ENCODE results near the gene SYT14. TPM values are rescaled to one million over a fixed set of nuclear protein-coding genes. Genes with fewer than 3 reads are reported as not detected.

The SYT14 gene
- total RNA-seq, 1 donor from 2014 or later, result 16.1 TPM

DNA sequence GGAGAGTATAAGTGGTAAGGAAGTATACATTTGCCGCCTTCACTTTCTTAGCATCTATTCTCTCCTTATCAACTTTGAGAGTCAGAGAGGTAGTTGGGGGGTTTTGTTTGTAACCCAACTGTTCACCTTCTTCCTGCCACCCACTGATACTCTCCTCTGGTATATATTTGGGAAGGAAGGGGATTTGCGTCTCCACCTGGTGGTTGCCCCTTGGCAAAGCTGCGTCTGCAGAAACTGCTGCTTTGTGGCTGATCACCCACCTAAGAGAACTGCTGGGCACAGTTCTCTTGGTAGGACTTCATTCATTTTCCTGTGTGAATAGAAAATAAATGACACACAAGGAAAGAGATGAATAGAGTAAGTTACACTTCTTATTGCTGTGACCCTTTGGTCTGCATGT lies 87.0 kb downstream of the SYT14 start:
- no peaks in the 10 kb centered on the region for H3K9me3 Mint-ChIP-seq
- Histone ChIP-seq H3K36me3 (no peaks in the 10 kb centered on the region), H3K4me3 (no peak overlapping the region), H3K9ac (no peak overlapping the region), H3K27ac (no peak overlapping the region), H3K4me1 (no peaks in the 10 kb centered on the region), H3K79me2 (ENCODE audit: low read depth) (no peaks in the 10 kb centered on the region), H3K27me3 (no peaks in the 10 kb centered on the region), H3K9me3 (ENCODE audit: low read depth) (no peaks in the 10 kb centered on the region), H3K4me2 (no peak overlapping the region), H3F3A (ENCODE audit: low read depth) (no peaks in the 10 kb centered on the region), H4K20me1 (ENCODE audit: low read depth) (no peaks in the 10 kb centered on the region), H2AFZ (replicated peaks) (no peak overlapping the region)
- H3K4me1 Mint-ChIP-seq, result no peaks in the 10 kb centered on the region
- no peak overlapping the region for H3K4me3 Mint-ChIP-seq
- DNase-seq (ENCODE audit: low spot score), result peak; percentile 39
- TF ChIP-seq EZH2phosphoT487 (IDR thresholded peaks at IDR 0.05) (no peak), CTCF (IDR thresholded peaks at IDR 0.05) (peak; percentile 51)
- H3K27me3 Mint-ChIP-seq (ENCODE audit: insufficient read depth, low read depth), result no peaks in the 10 kb centered on the region
- H3K27ac Mint-ChIP-seq, result no peak overlapping the region
- H3K36me3 Mint-ChIP-seq, result no peaks in the 10 kb centered on the region

DNA sequence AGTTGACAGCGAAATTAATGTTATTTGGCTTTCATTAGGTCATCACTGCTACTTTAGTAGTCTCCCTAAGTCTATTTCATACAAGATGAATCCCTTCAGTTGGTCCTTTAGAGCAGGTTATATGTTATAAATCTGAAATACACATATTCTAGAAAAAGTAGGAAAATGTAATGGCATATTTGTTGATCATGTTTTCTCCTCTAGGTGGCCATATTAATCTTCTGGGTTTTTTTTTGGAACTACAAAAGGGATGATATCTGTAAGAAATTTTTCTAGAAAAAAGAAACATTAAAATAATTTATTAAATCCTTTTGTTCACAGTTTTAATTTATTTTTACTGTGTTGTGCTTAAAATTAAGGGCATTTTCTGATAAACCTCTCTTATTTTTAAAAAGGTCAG lies 87.9 kb downstream of the SYT14 start:
- no peak overlapping the region for H3K27ac ChIP-seq
- DNase-seq (ENCODE audit: low spot score), result no peak
- Mint-ChIP-seq H3K4me3 (no peak overlapping the region), H3K27me3 (ENCODE audit: insufficient read depth, low read depth) (no peaks in the 10 kb centered on the region), H3K4me1 (no peaks in the 10 kb centered on the region), H3K27ac (no peak overlapping the region), H3K9me3 (peaks cover 6% of the 10 kb centered on the region), H3K36me3 (peaks cover 3% of the 10 kb centered on the region)
- H3K79me2 ChIP-seq (ENCODE audit: low read depth), result no peaks in the 10 kb centered on the region
- H2AFZ ChIP-seq (replicated peaks), result no peak overlapping the region
- no peak for TF ChIP-seq CTCF (IDR thresholded peaks at IDR 0.05)
- no peak for TF ChIP-seq EZH2phosphoT487 (IDR thresholded peaks at IDR 0.05)
- no peak for TF ChIP-seq EZH2 (IDR thresholded peaks at IDR 0.05)
- no peak overlapping the region for H3K4me3 ChIP-seq
- no peaks in the 10 kb centered on the region for H3K36me3 ChIP-seq
- H4K20me1 ChIP-seq (ENCODE audit: low read depth), result no peaks in the 10 kb centered on the region
- no peak overlapping the region for H3K4me2 ChIP-seq
- H3K4me1 ChIP-seq, result no peaks in the 10 kb centered on the region
- no peak overlapping the region for H3K9ac ChIP-seq
- no peaks in the 10 kb centered on the region for H3F3A ChIP-seq (ENCODE audit: low read depth)
- no peaks in the 10 kb centered on the region for H3K27me3 ChIP-seq
- no peaks in the 10 kb centered on the region for H3K9me3 ChIP-seq (ENCODE audit: low read depth)

DNA sequence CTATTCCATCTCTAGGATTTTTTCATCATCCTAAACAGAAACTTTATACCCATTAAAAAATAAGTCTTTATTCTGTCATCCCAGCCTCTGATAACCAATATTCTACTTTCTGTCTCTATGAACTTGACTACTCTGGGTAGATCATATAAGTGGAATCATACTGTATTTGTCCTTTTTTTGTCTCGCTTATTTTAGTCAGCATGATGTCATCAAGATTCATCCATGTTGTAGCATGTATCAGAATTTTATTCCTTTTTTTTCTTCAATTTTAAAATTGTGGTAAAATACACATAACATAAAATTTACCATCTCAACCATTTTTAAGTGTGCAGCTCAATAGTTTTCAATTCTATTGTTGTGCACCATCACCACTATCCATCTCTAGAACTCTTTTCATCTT lies 90.0 kb downstream of the SYT14 start:
- Histone ChIP-seq H3K27me3 (no peaks in the 10 kb centered on the region), H3K36me3 (no peaks in the 10 kb centered on the region), H3K4me3 (no peak overlapping the region), H3K9me3 (ENCODE audit: low read depth) (no peaks in the 10 kb centered on the region), H3K9ac (no peak overlapping the region), H2AFZ (replicated peaks) (no peak overlapping the region), H3K79me2 (ENCODE audit: low read depth) (no peaks in the 10 kb centered on the region), H3K4me2 (no peak overlapping the region), H3K4me1 (no peaks in the 10 kb centered on the region), H4K20me1 (ENCODE audit: low read depth) (no peaks in the 10 kb centered on the region), H3K27ac (no peak overlapping the region), H3F3A (ENCODE audit: low read depth) (no peaks in the 10 kb centered on the region)
- Mint-ChIP-seq H3K9me3 (peaks cover 8% of the 10 kb centered on the region), H3K27ac (no peak overlapping the region), H3K27me3 (ENCODE audit: insufficient read depth, low read depth) (no peaks in the 10 kb centered on the region), H3K36me3 (peaks cover 3% of the 10 kb centered on the region), H3K4me1 (no peaks in the 10 kb centered on the region), H3K4me3 (no peak overlapping the region)
- TF ChIP-seq CTCF (IDR thresholded peaks at IDR 0.05) (no peak), EZH2 (IDR thresholded peaks at IDR 0.05) (no peak)
- DNase-seq (ENCODE audit: low spot score), result no peak

DNA sequence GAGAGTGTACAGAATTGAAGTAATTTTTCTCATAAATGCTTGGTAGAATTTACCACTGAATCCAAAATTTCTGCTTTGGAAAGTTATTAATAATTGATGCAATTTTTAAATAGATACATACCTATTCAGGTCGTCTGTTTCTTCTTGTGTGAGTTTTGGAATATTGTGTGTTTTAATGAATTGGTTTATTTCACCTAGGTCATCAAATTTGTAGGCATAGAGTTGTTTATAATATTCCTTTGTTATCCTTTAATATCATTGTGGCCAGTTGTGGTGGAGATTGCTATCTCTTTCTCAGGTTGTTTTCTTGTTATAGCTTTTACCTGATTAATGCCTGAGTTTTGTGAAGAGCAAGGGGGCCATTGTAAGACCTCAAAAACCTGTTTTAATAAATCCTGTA lies 93.5 kb downstream of the SYT14 start:
- TF ChIP-seq CTCF (IDR thresholded peaks at IDR 0.05) (no peak), EZH2 (IDR thresholded peaks at IDR 0.05) (no peak), EZH2phosphoT487 (IDR thresholded peaks at IDR 0.05) (no peak)
- Histone ChIP-seq H3K27ac (no peak overlapping the region), H3K4me1 (no peaks in the 10 kb centered on the region), H4K20me1 (ENCODE audit: low read depth) (no peaks in the 10 kb centered on the region), H2AFZ (replicated peaks) (no peak overlapping the region), H3K9me3 (ENCODE audit: low read depth) (no peaks in the 10 kb centered on the region), H3K4me3 (no peak overlapping the region), H3K9ac (no peak overlapping the region), H3K79me2 (ENCODE audit: low read depth) (no peaks in the 10 kb centered on the region), H3K27me3 (no peaks in the 10 kb centered on the region), H3K36me3 (no peaks in the 10 kb centered on the region), H3K4me2 (no peak overlapping the region), H3F3A (ENCODE audit: low read depth) (no peaks in the 10 kb centered on the region)
- Mint-ChIP-seq H3K9me3 (peaks cover 13% of the 10 kb centered on the region), H3K4me1 (no peaks in the 10 kb centered on the region), H3K36me3 (peaks cover 5% of the 10 kb centered on the region), H3K4me3 (no peak overlapping the region), H3K27ac (no peak overlapping the region), H3K27me3 (ENCODE audit: insufficient read depth, low read depth) (no peaks in the 10 kb centered on the region)
- DNase-seq (ENCODE audit: low spot score), result no peak

Measured in neural progenitor cell (in vitro differentiated cells).